ENCODE results near the gene GLRB. TPM values are rescaled to one million over a fixed set of nuclear protein-coding genes. Genes with fewer than 3 reads are reported as not detected.

GLRB gene
- total and polyA plus RNA-seq, 10 of the 15 experiments (the other 5 are each of a cell fraction or from before 2014, with no cell fraction given): 0.04 TPM; not detected in 9

DNA sequence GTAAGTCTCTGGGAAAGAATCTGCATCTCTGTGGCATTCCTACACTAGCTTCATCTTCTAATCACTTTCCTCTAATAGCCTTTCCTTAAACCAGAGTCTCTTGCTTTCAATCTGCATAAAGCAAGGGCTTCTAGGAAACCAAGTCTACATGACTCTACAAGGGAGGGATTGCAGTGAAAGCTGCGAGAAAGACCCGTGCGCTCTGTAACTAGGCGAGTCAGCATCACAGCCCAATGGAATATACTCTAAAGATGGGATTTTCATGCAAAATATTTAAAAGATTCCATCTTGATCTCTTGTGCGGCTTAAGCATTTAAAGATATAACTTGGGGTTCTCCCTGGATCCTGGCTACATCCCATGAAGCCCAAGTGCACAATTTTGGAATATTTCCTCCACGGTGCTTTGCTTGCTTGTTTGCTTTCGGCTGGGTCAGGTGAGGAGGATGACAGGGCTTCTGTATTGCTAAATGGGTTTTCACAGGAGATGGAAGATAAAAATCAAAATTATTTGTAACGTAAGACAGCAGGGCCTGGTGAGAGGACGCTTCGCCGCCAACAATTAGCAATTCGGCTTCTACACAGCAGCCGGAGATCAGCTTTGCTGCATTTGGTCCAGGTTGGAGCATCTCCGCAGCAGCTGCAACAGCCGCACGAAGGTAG lies 143.9 kb downstream of the GLRB start (continued):
- TF ChIP-seq ASH2L (IDR thresholded peaks at IDR 0.05; ENCODE audit: borderline replicate concordance, low read depth) (no peak), NBN (IDR thresholded peaks at IDR 0.05) (no peak), RCOR1 (conservative IDR thresholded peaks at IDR 0.05; ENCODE audit: low read depth, low read length) (no peak), CHD1 (IDR thresholded peaks at IDR 0.05; ENCODE audit: low read depth, low read length) (no peak), ZNF207 (IDR thresholded peaks at IDR 0.05; ENCODE audit: borderline replicate concordance) (no peak)
- TF ChIP-seq, protein P1, sequence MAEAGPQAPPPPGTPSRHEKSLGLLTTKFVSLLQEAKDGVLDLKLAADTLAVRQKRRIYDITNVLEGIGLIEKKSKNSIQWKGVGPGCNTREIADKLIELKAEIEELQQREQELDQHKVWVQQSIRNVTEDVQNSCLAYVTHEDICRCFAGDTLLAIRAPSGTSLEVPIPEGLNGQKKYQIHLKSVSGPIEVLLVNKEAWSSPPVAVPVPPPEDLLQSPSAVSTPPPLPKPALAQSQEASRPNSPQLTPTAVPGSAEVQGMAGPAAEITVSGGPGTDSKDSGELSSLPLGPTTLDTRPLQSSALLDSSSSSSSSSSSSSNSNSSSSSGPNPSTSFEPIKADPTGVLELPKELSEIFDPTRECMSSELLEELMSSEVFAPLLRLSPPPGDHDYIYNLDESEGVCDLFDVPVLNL (IDR thresholded peaks at IDR 0.05; ENCODE audit: low read depth, low read length): no peak
- TF ChIP-seq, protein P2, sequence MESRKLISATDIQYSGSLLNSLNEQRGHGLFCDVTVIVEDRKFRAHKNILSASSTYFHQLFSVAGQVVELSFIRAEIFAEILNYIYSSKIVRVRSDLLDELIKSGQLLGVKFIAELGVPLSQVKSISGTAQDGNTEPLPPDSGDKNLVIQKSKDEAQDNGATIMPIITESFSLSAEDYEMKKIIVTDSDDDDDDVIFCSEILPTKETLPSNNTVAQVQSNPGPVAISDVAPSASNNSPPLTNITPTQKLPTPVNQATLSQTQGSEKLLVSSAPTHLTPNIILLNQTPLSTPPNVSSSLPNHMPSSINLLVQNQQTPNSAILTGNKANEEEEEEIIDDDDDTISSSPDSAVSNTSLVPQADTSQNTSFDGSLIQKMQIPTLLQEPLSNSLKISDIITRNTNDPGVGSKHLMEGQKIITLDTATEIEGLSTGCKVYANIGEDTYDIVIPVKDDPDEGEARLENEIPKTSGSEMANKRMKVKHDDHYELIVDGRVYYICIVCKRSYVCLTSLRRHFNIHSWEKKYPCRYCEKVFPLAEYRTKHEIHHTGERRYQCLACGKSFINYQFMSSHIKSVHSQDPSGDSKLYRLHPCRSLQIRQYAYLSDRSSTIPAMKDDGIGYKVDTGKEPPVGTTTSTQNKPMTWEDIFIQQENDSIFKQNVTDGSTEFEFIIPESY (IDR thresholded peaks at IDR 0.05): no peak

DNA sequence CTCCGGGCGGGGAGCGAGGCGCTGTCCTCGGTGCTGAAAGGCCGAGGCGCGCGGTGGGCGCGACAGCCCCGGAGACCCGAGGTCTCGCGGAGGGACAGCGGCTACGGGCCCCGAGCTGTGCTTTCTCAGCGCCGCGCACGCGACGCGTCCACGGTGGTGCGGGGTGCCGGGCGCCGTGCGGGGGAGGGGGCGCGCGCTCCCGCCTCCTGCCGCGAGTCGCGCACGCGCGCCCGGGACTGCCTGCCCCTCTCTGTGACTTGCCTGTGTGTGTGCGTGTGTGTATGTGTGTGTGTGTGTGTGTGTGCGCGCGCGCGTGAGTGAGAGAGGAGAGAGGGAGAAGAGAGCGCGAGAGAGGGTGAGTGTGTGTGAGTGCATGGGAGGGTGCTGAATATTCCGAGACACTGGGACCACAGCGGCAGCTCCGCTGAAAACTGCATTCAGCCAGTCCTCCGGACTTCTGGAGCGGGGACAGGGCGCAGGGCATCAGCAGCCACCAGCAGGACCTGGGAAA lies 144.5 kb downstream of the GLRB start, which contains the start of gene GRIA2:
GRIA2 (plus strand) TSS at position 358 of the 511 bp plus-strand sequence. CDS start 315 bp downstream, outside the sequence.
- SMC1A ChIA-PET (ENCODE audit: uncharacterized antibody, unreplicated experiment): no interaction called here
- 75% methylated on average over 51 of the region's 57 CpGs for WGBS (ENCODE audit: insufficient coverage, insufficient replicate concordance, low lambda C conversion rate, missing lambda C conversion rate)
- H3K36me3 ChIP-seq (ENCODE audit: control insufficient read depth in 2 of 2, insufficient read depth in 2 of 2, low read length in 1 of 2): no peaks in the 10 kb centered on the region
- no peak within 1 kb of the TSS for H3K4me3 ChIP-seq
- RAD21 ChIA-PET (ENCODE audit: unreplicated experiment): no interaction called here
- H3K27me3 ChIP-seq (replicated peaks in 1 of 2; ENCODE audit: control insufficient read depth in 2 of 2, insufficient read depth in 2 of 2, low read length in 1 of 2): peaks cover 3 to 5% of the 10 kb centered on the region in 2 experiments; a peak in 3 of 4 replicates
- no peak within 1 kb of the TSS for H3K9ac ChIP-seq (ENCODE audit: control insufficient read depth, insufficient read depth, low read length)
- no peak within 1 kb of the TSS for H2AFZ ChIP-seq (ENCODE audit: control insufficient read depth, low read depth, low read length)
- POLR2A ChIA-PET: no interaction called here
- no peaks in the 10 kb centered on the region for H4K20me1 ChIP-seq (ENCODE audit: control insufficient read depth, insufficient read depth)
- no peak within 1 kb of the TSS for H3K27ac ChIP-seq (ENCODE audit: control insufficient read depth, insufficient read depth)
- peak; percentile 54 for ATAC-seq
- no peaks in the 10 kb centered on the region; the same call in 2 of the 3 replicates for H3K9me3 ChIP-seq (replicated peaks; ENCODE audit: control insufficient read depth, insufficient read depth, low read length)
- CTCF ChIA-PET: interaction anchor here (1.1 to 4.6 kb wide), 2 partner anchors 23 to 759 kb away, joined by 3 to 26 read pairs; no protein-coding TSS in a partner anchor
- BruUV-seq (replicated peaks): no TSS peak
- intact Hi-C loops (cut with micrococcal nuclease; ENCODE audit: unreplicated experiment): no loop called here
- H3K4me1 ChIP-seq (ENCODE audit: control insufficient read depth, insufficient read depth, low read length): no peaks in the 10 kb centered on the region
- H3K4me2 ChIP-seq (ENCODE audit: control insufficient read depth, insufficient read depth): no peak within 1 kb of the TSS
- DNase-seq (ENCODE audit: low read depth, low spot score): no peak
- H3K79me2 ChIP-seq (ENCODE audit: control insufficient read depth, insufficient read depth, low read length): no peaks in the 10 kb centered on the region
- no peak for TF ChIP-seq SMAD1 (IDR thresholded peaks at IDR 0.05; ENCODE audit: low read depth, partially characterized antibody)
- TF ChIP-seq, protein P3, sequence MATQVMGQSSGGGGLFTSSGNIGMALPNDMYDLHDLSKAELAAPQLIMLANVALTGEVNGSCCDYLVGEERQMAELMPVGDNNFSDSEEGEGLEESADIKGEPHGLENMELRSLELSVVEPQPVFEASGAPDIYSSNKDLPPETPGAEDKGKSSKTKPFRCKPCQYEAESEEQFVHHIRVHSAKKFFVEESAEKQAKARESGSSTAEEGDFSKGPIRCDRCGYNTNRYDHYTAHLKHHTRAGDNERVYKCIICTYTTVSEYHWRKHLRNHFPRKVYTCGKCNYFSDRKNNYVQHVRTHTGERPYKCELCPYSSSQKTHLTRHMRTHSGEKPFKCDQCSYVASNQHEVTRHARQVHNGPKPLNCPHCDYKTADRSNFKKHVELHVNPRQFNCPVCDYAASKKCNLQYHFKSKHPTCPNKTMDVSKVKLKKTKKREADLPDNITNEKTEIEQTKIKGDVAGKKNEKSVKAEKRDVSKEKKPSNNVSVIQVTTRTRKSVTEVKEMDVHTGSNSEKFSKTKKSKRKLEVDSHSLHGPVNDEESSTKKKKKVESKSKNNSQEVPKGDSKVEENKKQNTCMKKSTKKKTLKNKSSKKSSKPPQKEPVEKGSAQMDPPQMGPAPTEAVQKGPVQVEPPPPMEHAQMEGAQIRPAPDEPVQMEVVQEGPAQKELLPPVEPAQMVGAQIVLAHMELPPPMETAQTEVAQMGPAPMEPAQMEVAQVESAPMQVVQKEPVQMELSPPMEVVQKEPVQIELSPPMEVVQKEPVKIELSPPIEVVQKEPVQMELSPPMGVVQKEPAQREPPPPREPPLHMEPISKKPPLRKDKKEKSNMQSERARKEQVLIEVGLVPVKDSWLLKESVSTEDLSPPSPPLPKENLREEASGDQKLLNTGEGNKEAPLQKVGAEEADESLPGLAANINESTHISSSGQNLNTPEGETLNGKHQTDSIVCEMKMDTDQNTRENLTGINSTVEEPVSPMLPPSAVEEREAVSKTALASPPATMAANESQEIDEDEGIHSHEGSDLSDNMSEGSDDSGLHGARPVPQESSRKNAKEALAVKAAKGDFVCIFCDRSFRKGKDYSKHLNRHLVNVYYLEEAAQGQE (IDR thresholded peaks at IDR 0.05; ENCODE audit: low read depth, low read length): peak; percentile 91
- in situ Hi-C loops (cut with MboI): no loop called here
- FAIRE-seq: no peak

All from GM12878 (cell line).